HG03159 (cell line): ENCODE results near the gene ALOX15B.

Experiments
- ATAC-seq: cut with Tn5 transposase; IDR thresholded peaks from one replicate; pipeline ENCODE4 v1.9.1; 2021; ENCODE audit warnings: mild to moderate bottlenecking, moderate library complexity; ENCODE audit not compliant: unreplicated experiment

ALOX15B gene

GRCh38 chr17:8038954-8039610, at the start of gene ALOX15B:
Gene ALOX15B, plus strand, starts transcription at chr17:8039059. Its CDS starts 97 bp downstream, at chr17:8039156.
- ATAC-seq: no peak

GRCh38 chr17:7989781-7990655, 48.8 kb upstream of the ALOX15B start:
- ATAC-seq: no peak

GRCh38 chr17:7992516-7992915, 46.3 kb upstream of the ALOX15B start:
- ATAC-seq: no peak

- no peak for ATAC-seq
Observed at GRCh38 chr17:7992924-7993323, 45.9 kb upstream of the ALOX15B start.

- no peak for ATAC-seq
Observed at GRCh38 chr17:7993972-7994589, 44.8 kb upstream of the ALOX15B start.

- ATAC-seq: no peak
Observed at GRCh38 chr17:7995724-7996123, 43.1 kb upstream of the ALOX15B start.

GRCh38 chr17:7997186-7997585, 41.7 kb upstream of the ALOX15B start:
- ATAC-seq: no peak

- ATAC-seq: no peak
Observed at GRCh38 chr17:8001976-8002720, 36.7 kb upstream of the ALOX15B start, which contains the start of gene GUCY2D. Gene GUCY2D, plus strand, starts transcription at chr17:8002615. Its CDS starts 433 bp downstream, at chr17:8003048.

GRCh38 chr17:8002721-8003593, 35.9 kb upstream of the ALOX15B start:
- no peak for ATAC-seq

- ATAC-seq: no peak
Observed at GRCh38 chr17:8003594-8004181, 35.2 kb upstream of the ALOX15B start.

- no peak for ATAC-seq
Observed at GRCh38 chr17:8004899-8005298, 34.0 kb upstream of the ALOX15B start.

GRCh38 chr17:8005357-8005756, 33.5 kb upstream of the ALOX15B start:
- no peak for ATAC-seq

- ATAC-seq: no peak
Observed at GRCh38 chr17:8005967-8006730, 32.7 kb upstream of the ALOX15B start.

- ATAC-seq: no peak
Observed at GRCh38 chr17:8006836-8007680, 31.8 kb upstream of the ALOX15B start.

- ATAC-seq: no peak
Observed at GRCh38 chr17:8007836-8008235, 31.0 kb upstream of the ALOX15B start.

- no peak for ATAC-seq
Observed at GRCh38 chr17:8012045-8012580, 26.7 kb upstream of the ALOX15B start.

- no peak for ATAC-seq
Observed at GRCh38 chr17:8012996-8013640, 25.7 kb upstream of the ALOX15B start.
